ENCODE data around the gene NEO1.

DNA sequence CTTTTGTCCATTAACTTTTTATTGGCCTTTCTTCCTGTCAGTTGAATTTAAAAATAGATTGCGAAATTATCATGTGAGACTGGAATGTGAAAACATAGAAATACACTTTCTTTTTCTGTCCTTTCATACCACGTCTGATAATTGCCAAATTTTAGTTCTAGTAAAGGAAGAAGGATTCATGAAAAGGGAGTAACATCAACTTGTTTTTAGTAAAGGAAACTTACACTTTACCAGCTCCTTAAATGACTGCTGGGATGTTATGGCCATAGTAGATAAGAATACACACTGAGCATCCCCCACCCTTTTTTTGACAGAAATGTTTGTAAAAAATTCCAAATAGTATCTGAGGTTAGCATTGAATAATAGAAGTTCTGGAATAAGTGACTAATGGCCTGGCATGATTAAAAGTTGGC is 137.9 kb downstream of the NEO1 start:
- TF ChIP-seq EZH2 (IDR thresholded peaks at IDR 0.05) = no peak
- no peak for TF ChIP-seq POLR2AphosphoS5 (IDR thresholded peaks at IDR 0.05; ENCODE audit: borderline replicate concordance, low read depth, low read length)

All from SK-N-MC (cell line).